Endothelial cell of umbilical vein (primary cell): ENCODE results near the gene DHRS11. TPM values are rescaled to one million over a fixed set of nuclear protein-coding genes. Genes with fewer than 3 reads are reported as not detected.
A peak's percentile ranks its signal among the peaks of the same experiment; 100 is the strongest.

Experiments used
- BruUV-seq: library from RNA; stranded (reverse); fragments of 400-500 nt; replicated peaks from 2 replicates; lab custom pipeline; 2021; lab: Mats Ljungman, UMichigan
- CTCF ChIA-PET: fragments of 300-600, 350-600 bp; sonication (Branson Sonifier 250); formaldehyde crosslinking; loops from one replicate; lab custom pipeline; 2021; ENCODE audit warnings: antibody characterized with exemption, inconsistent platforms; lab: Charles Lee
- POLR2A ChIA-PET: fragments of 300-600, 350-600 bp; sonication (Branson Sonifier 250); formaldehyde crosslinking; loops from one replicate; lab custom pipeline; 2021; ENCODE audit warnings: antibody characterized with exemption, inconsistent platforms; lab: Charles Lee
- DNase-seq: peaks from one replicate; pipeline ENCODE4 v3.0.0-alpha.2; 2011; ENCODE audit warnings: low read depth, low spot score
- FAIRE-seq: peaks from 2 replicates; lab custom pipeline; 2011; peaks lifted over from hg19 to GRCh38; lab: Jason Lieb, UNC
- H2AFZ ChIP-seq: 2 replicates; pipeline ENCODE4 v1.6.0; 2012; ENCODE audit warnings: low read depth, low read length, control low read depth, inconsistent platforms
- H3K27ac ChIP-seq: 2 replicates; pipeline ENCODE4 v1.5.1; 2011; ENCODE audit warnings: low read depth, mild to moderate bottlenecking, control low read depth, low read length, moderate library complexity; ENCODE audit not compliant: insufficient read depth
- H3K27me3 ChIP-seq, 2 experiments: 2 replicates each; pipeline versions ENCODE4 v1.6.0 to v1.6.1; 2011; ENCODE audit warnings: low read length in 2 of 2, mixed read lengths in 1 of 2; ENCODE audit not compliant: control insufficient read depth in 2 of 2, insufficient read depth in 2 of 2
- H3K36me3 ChIP-seq, 2 experiments: 2 replicates in 1 of 2; 3 replicates in 1 of 2; pipeline ENCODE4 v1.5.1; 2011; ENCODE audit warnings: low read length in 2 of 2, mild to moderate bottlenecking in 1 of 2, moderate library complexity in 1 of 2; ENCODE audit not compliant: control insufficient read depth in 2 of 2, insufficient read depth in 2 of 2; ENCODE audit errors: extremely low read depth in 1 of 2
- H3K4me1 ChIP-seq: 3 replicates; pipeline ENCODE4 v1.5.1; 2011; ENCODE audit warnings: mild to moderate bottlenecking, low read length; ENCODE audit not compliant: control insufficient read depth, insufficient read depth; ENCODE audit errors: extremely low read depth
- H3K4me2 ChIP-seq: 2 replicates; pipeline ENCODE4 v1.6.1; 2011; ENCODE audit warnings: low read length, control low read depth, mixed read lengths; ENCODE audit not compliant: insufficient read depth
- H3K4me3 ChIP-seq, 3 experiments: fragments of 200-600 bp in 1 of 3; sonication (generic), shearing (Covaris generic) in 1 of 3; replicated peaks in 1 of 3; 2 replicates each; pipeline ENCODE4 v1.5.1; 2011 to 2016; ENCODE audit warnings: control low read depth in 3 of 3, low read length in 3 of 3, mild to moderate bottlenecking in 2 of 3, inconsistent platforms in 1 of 3, low read depth in 1 of 3, moderate library complexity in 1 of 3; ENCODE audit not compliant: insufficient read depth in 1 of 3
- H3K79me2 ChIP-seq: 2 replicates; pipeline ENCODE4 v1.6.0; 2012; ENCODE audit warnings: low read length, inconsistent platforms; ENCODE audit not compliant: control insufficient read depth, insufficient read depth
- H3K9ac ChIP-seq: replicated peaks from 2 replicates; pipeline ENCODE3; 2011; ENCODE audit warnings: low read length, control low read depth; ENCODE audit not compliant: insufficient read depth; ENCODE audit errors: extremely low read depth
- H3K9me1 ChIP-seq: replicated peaks from 3 replicates; pipeline ENCODE4 v1.6.0; 2011; ENCODE audit warnings: mild to moderate bottlenecking, low read length; ENCODE audit not compliant: control insufficient read depth, insufficient read depth; ENCODE audit errors: extremely low read depth
- H3K9me3 ChIP-seq: replicated peaks from 2 replicates; pipeline ENCODE4 v1.5.1; 2012; ENCODE audit warnings: low read length, inconsistent platforms; ENCODE audit not compliant: control insufficient read depth, insufficient read depth
- H4K20me1 ChIP-seq: replicated peaks from 2 replicates; pipeline ENCODE3; 2011; ENCODE audit warnings: mild to moderate bottlenecking, low read length; ENCODE audit not compliant: control insufficient read depth, insufficient read depth; ENCODE audit errors: extremely low read depth
- EZH2 ChIP-seq: IDR thresholded peaks from 2 replicates; pipeline ENCODE4 v1.6.1; 2012; ENCODE audit warnings: borderline replicate concordance, low read depth, mild to moderate bottlenecking, moderate library complexity, low read length, inconsistent platforms; ENCODE audit not compliant: severe bottlenecking
- FOS ChIP-seq: IDR thresholded peaks from 2 replicates; pipeline ENCODE4 v1.6.1; 2011; ENCODE audit warnings: mild to moderate bottlenecking, low read length, moderate library complexity, borderline replicate concordance; ENCODE audit not compliant: insufficient read depth
- GATA2 ChIP-seq: IDR thresholded peaks from 2 replicates; pipeline ENCODE4 v1.7.0; 2011; ENCODE audit warnings: low read depth, mild to moderate bottlenecking, moderate library complexity, mixed read lengths, low read length; ENCODE audit not compliant: insufficient read length, insufficient read depth
- JUN ChIP-seq: IDR thresholded peaks from 2 replicates; pipeline ENCODE4 v1.6.1; 2011; ENCODE audit warnings: borderline replicate concordance, low read depth; ENCODE audit not compliant: insufficient read length, insufficient read depth
- MAX ChIP-seq: IDR thresholded peaks from 2 replicates; pipeline ENCODE4 v1.6.1; 2011; ENCODE audit not compliant: insufficient read depth, insufficient read length
- POLR2AphosphoS5 ChIP-seq: IDR thresholded peaks from 2 replicates; pipeline ENCODE4 v1.6.1; 2012; ENCODE audit warnings: low read depth, mild to moderate bottlenecking, control low read depth, low read length, moderate library complexity; ENCODE audit not compliant: insufficient read depth
- dilution Hi-C: fragments of 300-500 bp; cut with MboI; formaldehyde crosslinking; loops from one replicate; pipeline ENCODE4 v1.15.0; 2019; ENCODE audit warnings: low sequenced_read_pairs; ENCODE audit not compliant: extremely low pct_ligation_motif_present
- intact Hi-C: fragments of 100-400 bp; cut with micrococcal nuclease; formaldehyde crosslinking; loops from one replicate; pipeline ENCODE4 v1.10.0; 2022
- polyA plus RNA-seq, 4 experiments: library from polyadenylated mRNA; depleted of rRNA in 3 of 4; stranded (reverse) in 3 of 4; unstranded in 1 of 4; fragments of >200 nt; gene quantifications; 2 replicates each; pipeline versions ENCODE4 v1.2.1 to v1.2.3, GENCODE V29; 2011 to 2012; ENCODE audit warnings: missing spikeins in 1 of 4
- total RNA-seq: library from RNA; stranded (reverse); gene quantifications from 2 replicates; pipeline ENCODE4 v1.2.3, GENCODE V29; 2021

The DHRS11 gene
- total and polyA plus RNA-seq, 2 donors (not counting 3 experiments of a cell fraction or from before 2014, with no cell fraction given) = 9.8 to 15.7 TPM

- DNase-seq (no peak), FAIRE-seq (no peak)
- ChIA-PET POLR2A (no interaction called here), CTCF (interaction anchor here (0.6 to 9.1 kb wide), 6 partner anchors 7 to 607 kb away, joined by 3 to 201 read pairs (median 8); no protein-coding TSS in a partner anchor)
- H3K36me3 ChIP-seq = no peaks in the 10 kb centered on the region
- peak; percentile 75 for TF ChIP-seq EZH2
- TF ChIP-seq FOS = no peak
- no peak overlapping the region for H3K27ac ChIP-seq
- no peak overlapping the region for H3K4me2 ChIP-seq
- H3K27me3 ChIP-seq = peaks cover 26 to 36% of the 10 kb centered on the region in 2 experiments
- dilution Hi-C loops = no loop called here
- no peak overlapping the region for H3K4me3 ChIP-seq
- no peaks in the 10 kb centered on the region for H4K20me1 ChIP-seq
- no peak overlapping the region for H3K9ac ChIP-seq
- no peak overlapping the region for H2AFZ ChIP-seq
- H3K79me2 ChIP-seq = no peaks in the 10 kb centered on the region
- H3K9me3 ChIP-seq = no peaks in the 10 kb centered on the region
- intact Hi-C loops = no loop called here
- no peaks in the 10 kb centered on the region for H3K4me1 ChIP-seq
- BruUV-seq = no TSS peak
- no peaks in the 10 kb centered on the region for H3K9me1 ChIP-seq
These were observed 41.5 kb downstream of the DHRS11 start for GRCh38 chr17:36632916-36633771.

GRCh38 chr17:36640346-36640745 lies 48.7 kb downstream of the DHRS11 start:
- no peaks in the 10 kb centered on the region for H3K4me1 ChIP-seq
- ChIA-PET CTCF (interaction anchor here (0.9 kb wide), 1 partner anchor 408 kb away, joined by 4 read pairs; no protein-coding TSS in a partner anchor), POLR2A (no interaction called here)
- dilution Hi-C loops (no loop called here), intact Hi-C loops (no loop called here)
- no peaks in the 10 kb centered on the region for H3K36me3 ChIP-seq
- no peak for DNase-seq
- H3K9me1 ChIP-seq = no peaks in the 10 kb centered on the region
- H3K79me2 ChIP-seq = no peaks in the 10 kb centered on the region
- H3K27ac ChIP-seq = no peak overlapping the region
- H3K9ac ChIP-seq = no peak overlapping the region
- peaks cover 52 to 54% of the 10 kb centered on the region in 2 experiments for H3K27me3 ChIP-seq
- no TSS peak for BruUV-seq
- H3K4me3 ChIP-seq = no peak overlapping the region
- H2AFZ ChIP-seq = no peak overlapping the region
- no peaks in the 10 kb centered on the region for H4K20me1 ChIP-seq
- TF ChIP-seq FOS (no peak), GATA2 (no peak), JUN (no peak), MAX (no peak), EZH2 (no peak), POLR2AphosphoS5 (no peak)
- H3K4me2 ChIP-seq = no peak overlapping the region
- H3K9me3 ChIP-seq = no peaks in the 10 kb centered on the region
- FAIRE-seq = no peak
